Ovary (tissue), 3 donors: Measurements from ENCODE around the gene TMTC2.

Experiments used
- EP300 ChIP-seq: sonication (generic); formaldehyde crosslinking; IDR thresholded peaks from one replicate; pipeline ENCODE4 v1.6.1; 2017; ENCODE audit warnings: antibody characterized with exemption
- POLR2A ChIP-seq: fragments of 450-650 bp; IDR thresholded peaks from one replicate; pipeline ENCODE4 v1.6.1; 2017; ENCODE audit warnings: antibody characterized with exemption, mild to moderate bottlenecking, moderate library complexity
- TF ChIP-seq, protein P1 (sequence below), 3 donors: fragments of 450-650 bp in 2 of 3; fragments of 200-600 bp in 1 of 3; IDR thresholded peaks; one replicate each; pipeline versions ENCODE4 v1.5.1 to v1.8.0; 2016 to 2022; ENCODE audit warnings: antibody characterized with exemption in 3 of 3, mild to moderate bottlenecking in 1 of 3
- donor health status: DM: no; HTN: no; CAD: no.

DNA sequence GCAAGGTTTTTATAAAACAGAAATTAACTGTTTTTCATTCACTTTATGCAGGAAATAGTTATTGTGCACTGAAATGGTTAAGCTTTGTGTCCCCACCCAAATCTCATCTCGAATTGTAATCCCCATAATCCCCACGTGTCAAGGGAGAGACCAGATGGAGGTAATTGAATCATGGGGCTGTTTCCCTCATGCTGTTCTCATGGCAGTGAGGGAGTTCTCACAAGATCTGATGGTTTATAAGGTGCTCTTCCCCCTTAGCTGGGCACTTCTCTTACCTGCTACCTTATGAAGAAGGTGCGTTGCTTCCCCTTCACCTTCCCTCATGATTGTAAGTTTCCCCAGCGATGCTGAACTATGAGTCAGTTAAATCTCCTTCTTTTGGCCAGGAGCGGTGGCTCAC, 123.9 kb downstream of the TMTC2 start:
- TF ChIP-seq, protein P1, sequence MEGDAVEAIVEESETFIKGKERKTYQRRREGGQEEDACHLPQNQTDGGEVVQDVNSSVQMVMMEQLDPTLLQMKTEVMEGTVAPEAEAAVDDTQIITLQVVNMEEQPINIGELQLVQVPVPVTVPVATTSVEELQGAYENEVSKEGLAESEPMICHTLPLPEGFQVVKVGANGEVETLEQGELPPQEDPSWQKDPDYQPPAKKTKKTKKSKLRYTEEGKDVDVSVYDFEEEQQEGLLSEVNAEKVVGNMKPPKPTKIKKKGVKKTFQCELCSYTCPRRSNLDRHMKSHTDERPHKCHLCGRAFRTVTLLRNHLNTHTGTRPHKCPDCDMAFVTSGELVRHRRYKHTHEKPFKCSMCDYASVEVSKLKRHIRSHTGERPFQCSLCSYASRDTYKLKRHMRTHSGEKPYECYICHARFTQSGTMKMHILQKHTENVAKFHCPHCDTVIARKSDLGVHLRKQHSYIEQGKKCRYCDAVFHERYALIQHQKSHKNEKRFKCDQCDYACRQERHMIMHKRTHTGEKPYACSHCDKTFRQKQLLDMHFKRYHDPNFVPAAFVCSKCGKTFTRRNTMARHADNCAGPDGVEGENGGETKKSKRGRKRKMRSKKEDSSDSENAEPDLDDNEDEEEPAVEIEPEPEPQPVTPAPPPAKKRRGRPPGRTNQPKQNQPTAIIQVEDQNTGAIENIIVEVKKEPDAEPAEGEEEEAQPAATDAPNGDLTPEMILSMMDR (IDR thresholded peaks at IDR 0.05): no peak
- TF ChIP-seq POLR2A (no peak), EP300 (no peak)
